Measurements from ENCODE around the gene C14orf119.

C14orf119 gene

GRCh38 chr14:23145794-23146350 is 50.6 kb downstream of the C14orf119 start:
- H3K27me3 ChIP-seq, result no peaks in the 10 kb centered on the region
- TF ChIP-seq Cebpa-rat (IDR thresholded peaks at IDR 0.05), result no peak
- no peaks in the 10 kb centered on the region for H4K20me1 ChIP-seq
- H3K4me3 ChIP-seq, result no peak overlapping the region
- H3K9ac ChIP-seq, result no peak overlapping the region
- no peaks in the 10 kb centered on the region for H3K9me3 ChIP-seq
- no peaks in the 10 kb centered on the region for H3K36me3 ChIP-seq
- no peaks in the 10 kb centered on the region for H3K4me1 ChIP-seq
- no peak overlapping the region for H3K27ac ChIP-seq
- H3K4me2 ChIP-seq, result no peak overlapping the region

GRCh38 chr14:23146351-23146910 is 51.1 kb downstream of the C14orf119 start:
- Histone ChIP-seq H3K9me3 (no peaks in the 10 kb centered on the region), H3K4me1 (no peaks in the 10 kb centered on the region), H3K27ac (no peak overlapping the region), H4K20me1 (no peaks in the 10 kb centered on the region), H3K4me3 (no peak overlapping the region), H3K4me2 (no peak overlapping the region), H3K36me3 (no peaks in the 10 kb centered on the region), H3K9ac (no peak overlapping the region), H3K27me3 (no peaks in the 10 kb centered on the region)
- no peak for TF ChIP-seq Cebpa-rat (IDR thresholded peaks at IDR 0.05)

GRCh38 chr14:23146980-23147379 is 51.7 kb downstream of the C14orf119 start:
- no peaks in the 10 kb centered on the region for H3K9me3 ChIP-seq
- no peaks in the 10 kb centered on the region for H3K27me3 ChIP-seq
- H3K27ac ChIP-seq, result no peak overlapping the region
- H3K36me3 ChIP-seq, result no peaks in the 10 kb centered on the region
- H3K4me1 ChIP-seq, result no peaks in the 10 kb centered on the region
- TF ChIP-seq Cebpa-rat (IDR thresholded peaks at IDR 0.05), result no peak
- H3K9ac ChIP-seq, result no peak overlapping the region
- no peak overlapping the region for H3K4me2 ChIP-seq
- H4K20me1 ChIP-seq, result no peaks in the 10 kb centered on the region
- H3K4me3 ChIP-seq, result no peak overlapping the region

- no peak for TF ChIP-seq Cebpa-rat (IDR thresholded peaks at IDR 0.05)
- H3K4me2 ChIP-seq, result no peak overlapping the region
- no peak overlapping the region for H3K27ac ChIP-seq
- H3K9ac ChIP-seq, result no peak overlapping the region
- H3K4me1 ChIP-seq, result no peaks in the 10 kb centered on the region
- no peaks in the 10 kb centered on the region for H3K9me3 ChIP-seq
- H4K20me1 ChIP-seq, result no peaks in the 10 kb centered on the region
- no peaks in the 10 kb centered on the region for H3K36me3 ChIP-seq
- H3K4me3 ChIP-seq, result no peak overlapping the region
- H3K27me3 ChIP-seq, result no peaks in the 10 kb centered on the region
These were observed 52.4 kb downstream of the C14orf119 start for GRCh38 chr14:23147676-23148075.

- Histone ChIP-seq H3K36me3 (no peaks in the 10 kb centered on the region), H4K20me1 (no peaks in the 10 kb centered on the region), H3K4me3 (no peak overlapping the region), H3K4me1 (no peaks in the 10 kb centered on the region), H3K9ac (no peak overlapping the region), H3K9me3 (no peaks in the 10 kb centered on the region), H3K27ac (no peak overlapping the region), H3K4me2 (no peak overlapping the region), H3K27me3 (no peaks in the 10 kb centered on the region)
- TF ChIP-seq Cebpa-rat (IDR thresholded peaks at IDR 0.05), result no peak
These were observed 53.4 kb downstream of the C14orf119 start for GRCh38 chr14:23148591-23149249.

- no peak overlapping the region for H3K27ac ChIP-seq
These were observed 54.4 kb downstream of the C14orf119 start for GRCh38 chr14:23149745-23150144.

More at GRCh38 chr14:23149745-23150144, 54.4 kb downstream of the C14orf119 start:
- H3K9ac ChIP-seq, result no peak overlapping the region
- peaks cover 9% of the 10 kb centered on the region for H3K4me1 ChIP-seq
- no peak overlapping the region for H3K4me3 ChIP-seq
- no peak for TF ChIP-seq Cebpa-rat (IDR thresholded peaks at IDR 0.05)
- H4K20me1 ChIP-seq, result no peaks in the 10 kb centered on the region
- H3K27me3 ChIP-seq, result no peaks in the 10 kb centered on the region
- H3K4me2 ChIP-seq, result no peak overlapping the region
- H3K9me3 ChIP-seq, result no peaks in the 10 kb centered on the region
- H3K36me3 ChIP-seq, result no peaks in the 10 kb centered on the region
